T-cell (primary cell): ENCODE measurements around the gene EIF3L. TPM values are rescaled to one million over a fixed set of nuclear protein-coding genes. Genes with fewer than 3 reads are reported as not detected.

Source experiments
- ATAC-seq, 4 experiments: fragments of 200-7000 bp in 3 of 4; fragments of 150-1000 bp in 1 of 4; cut with Tn5 transposase; replicated peaks in 1 of 4; 1 replicate in 3 of 4; 2 replicates in 1 of 4; pipeline ENCODE4 v1.10.0; 2021; ENCODE audit warnings: moderate library complexity in 3 of 4, mild to moderate bottlenecking in 2 of 4, moderate number of reproducible peaks in 1 of 4
- CTCF ChIA-PET, 2 donors: fragments of 300-600 bp; sonication (Branson Sonifier 250); formaldehyde crosslinking; loops; one replicate each; lab custom pipeline; 2022; ENCODE audit warnings: antibody characterized with exemption in 2 of 2; lab: Charles Lee
- POLR2A ChIA-PET, 2 donors: fragments of 300-600 bp; sonication (Branson Sonifier 250); formaldehyde crosslinking; loops; one replicate each; lab custom pipeline; 2022; ENCODE audit warnings: antibody characterized with exemption in 2 of 2; lab: Charles Lee
- DNase-seq, 35 experiments: peaks; one replicate each; pipeline versions ENCODE4 v3.0.0 to v3.0.0-alpha.2; 2013 to 2023
- H3K27ac ChIP-seq: one replicate; pipeline ENCODE4 v1.5.1; 2013; ENCODE audit warnings: low read length
- H3K27me3 ChIP-seq, 2 experiments: replicated peaks in 1 of 2; 1 replicate in 1 of 2; 2 replicates in 1 of 2; pipeline versions ENCODE4 v1.6.1 to v1.7.0; 2013; ENCODE audit warnings: low read length in 1 of 2, mixed read lengths in 1 of 2; ENCODE audit not compliant: control insufficient read depth in 2 of 2, insufficient read depth in 2 of 2; ENCODE audit errors: extremely low read depth in 1 of 2
- H3K36me3 ChIP-seq, 2 donors: 1 replicate in 1 of 2; 2 replicates in 1 of 2; pipeline versions ENCODE4 v1.6.1 to v1.7.0; 2013; ENCODE audit warnings: low read length in 1 of 2; ENCODE audit not compliant: control insufficient read depth in 2 of 2, insufficient read depth in 1 of 2; ENCODE audit errors: extremely low read depth in 1 of 2
- H3K4me1 ChIP-seq, 2 experiments: 1 replicate in 1 of 2; 2 replicates in 1 of 2; pipeline versions ENCODE4 v1.6.1 to v1.7.0; 2013; ENCODE audit warnings: low read length in 2 of 2, mixed read lengths in 1 of 2; ENCODE audit not compliant: insufficient read depth in 2 of 2, control insufficient read depth in 1 of 2; ENCODE audit errors: extremely low read depth in 1 of 2
- H3K4me3 ChIP-seq, 2 donors: 1 replicate in 1 of 2; 2 replicates in 1 of 2; pipeline versions ENCODE4 v1.5.1 to v1.7.0; 2013; ENCODE audit warnings: mild to moderate bottlenecking in 2 of 2, low read length in 1 of 2, moderate library complexity in 1 of 2; ENCODE audit not compliant: control insufficient read depth in 1 of 2; ENCODE audit errors: extremely low read depth in 1 of 2
- H3K9me3 ChIP-seq: 2 replicates; pipeline ENCODE4 v1.7.0; 2013
- H3K27ac Mint-ChIP-seq, 2 donors: one replicate each; pipeline ENCODE4 v1.8.0; 2020 to 2021; ENCODE audit warnings: mild to moderate bottlenecking in 2 of 2, mixed read lengths in 2 of 2
- H3K27me3 Mint-ChIP-seq, 2 donors: one replicate each; pipeline ENCODE4 v1.8.0; 2021 to 2022; ENCODE audit warnings: mixed read lengths in 2 of 2
- H3K36me3 Mint-ChIP-seq: one replicate; pipeline ENCODE4 v1.8.0; 2021; ENCODE audit warnings: mixed read lengths
- H3K4me1 Mint-ChIP-seq, 3 donors: one replicate each; pipeline ENCODE4 v1.8.0; 2020 to 2022; ENCODE audit warnings: mixed read lengths in 3 of 3, mild to moderate bottlenecking in 1 of 3
- H3K4me3 Mint-ChIP-seq, 3 donors: one replicate each; pipeline ENCODE4 v1.8.0; 2020 to 2022; ENCODE audit warnings: mild to moderate bottlenecking in 3 of 3, mixed read lengths in 3 of 3, moderate library complexity in 3 of 3
- H3K9me3 Mint-ChIP-seq, 3 donors: one replicate each; pipeline ENCODE4 v1.8.0; 2020 to 2022; ENCODE audit warnings: mixed read lengths in 3 of 3
- WGBS: methylation state at CpG from one replicate; pipeline ENCODE4 v1.1.5; 2013; ENCODE audit warnings: missing lambda C conversion rate; ENCODE audit not compliant: insufficient coverage; 5-methylcytosine and 5-hydroxymethylcytosine counted together
- total RNA-seq, 35 experiments: library from RNA in 6 of 35; stranded (reverse) in 6 of 35; fragments of 120-200 nt in 1 of 35; gene quantifications; one replicate each; pipeline versions ENCODE4 v1.2.1 to v1.2.4 and lab custom pipeline; 2013 to 2026

Gene EIF3L
- total RNA-seq, 5 donors from 2014 or later (not counting 1 experiment from before 2014, with no cell fraction given) = 428 to 516 (median 483) TPM

- Mint-ChIP-seq H3K4me1 (peaks cover 4 to 8% (median 6%) of the 10 kb centered on the region in 3 donors), H3K27ac (peak overlapping the region in 1 of 2 donors; percentile 6), H3K36me3 (peaks cover 19% of the 10 kb centered on the region), H3K4me3 (no peak overlapping the region), H3K27me3 (no peaks in the 10 kb centered on the region), H3K9me3 (no peaks in the 10 kb centered on the region)
- CTCF ChIA-PET = interaction anchor here in 1 of 2 donors (0.6 to 1.2 kb wide), 2 partner anchors 14 to 18 kb away, joined by 3 to 4 read pairs; no protein-coding TSS in a partner anchor
- no peak for ATAC-seq
- Histone ChIP-seq H3K27ac (no peak overlapping the region), H3K4me1 (no peaks in the 10 kb centered on the region), H3K4me3 (no peak overlapping the region), H3K27me3 (no peaks in the 10 kb centered on the region), H3K9me3 (no peaks in the 10 kb centered on the region), H3K36me3 (peaks cover 10 to 33% of the 10 kb centered on the region in 2 donors)
- POLR2A ChIA-PET = no interaction called here
- 92% methylated on average over 22 of the region's 25 CpGs for WGBS
- no peak for DNase-seq
Observed at GRCh38 chr22:37918580-37919270, 69.5 kb downstream of the EIF3L start.

GRCh38 chr22:37920126-37920525 is 70.9 kb downstream of the EIF3L start:
- H3K4me1 Mint-ChIP-seq = peaks cover 4 to 8% (median 6%) of the 10 kb centered on the region in 3 donors
- DNase-seq = no peak
- peak overlapping the region in 2 of 3 donors; percentile 39 to 56 for H3K4me3 Mint-ChIP-seq
- Histone ChIP-seq H3K9me3 (no peaks in the 10 kb centered on the region), H3K4me1 (no peaks in the 10 kb centered on the region), H3K4me3 (no peak overlapping the region), H3K27me3 (no peaks in the 10 kb centered on the region), H3K27ac (no peak overlapping the region), H3K36me3 (peaks cover 16 to 45% of the 10 kb centered on the region in 2 donors)
- no peaks in the 10 kb centered on the region for H3K9me3 Mint-ChIP-seq
- no peaks in the 10 kb centered on the region for H3K27me3 Mint-ChIP-seq
- peaks cover 19% of the 10 kb centered on the region for H3K36me3 Mint-ChIP-seq
- ChIA-PET CTCF (interaction anchor here in 1 of 2 donors (1.2 kb wide), 1 partner anchor 12 kb away, joined by 3 read pairs; no protein-coding TSS in a partner anchor), POLR2A (interaction anchor here (0.6 to 0.7 kb wide), 3 partner anchors 26 to 385 kb away, joined by 5 to 8 read pairs (median 8); no protein-coding TSS in a partner anchor)
- peak overlapping the region; percentile 66 to 80 for H3K27ac Mint-ChIP-seq
- WGBS = no CpG with 5 or more reads among the region's 5 CpGs
- ATAC-seq = no peak

GRCh38 chr22:37922191-37922590 is 73.0 kb downstream of the EIF3L start:
- WGBS = 100% methylated on average over 5 of the region's 11 CpGs

GRCh38 chr22:37923927-37924326 is 74.7 kb downstream of the EIF3L start:
- WGBS = 94% methylated on average over 4 of the region's 4 CpGs
- POLR2A ChIA-PET = no interaction called here
- H3K27ac Mint-ChIP-seq = no peak overlapping the region
- Histone ChIP-seq H3K4me1 (no peaks in the 10 kb centered on the region), H3K36me3 (peaks cover 18 to 51% of the 10 kb centered on the region in 2 donors), H3K27ac (no peak overlapping the region), H3K27me3 (no peaks in the 10 kb centered on the region), H3K4me3 (no peak overlapping the region), H3K9me3 (no peaks in the 10 kb centered on the region)
- ATAC-seq (no peak), DNase-seq (no peak)
- no peaks in the 10 kb centered on the region for H3K9me3 Mint-ChIP-seq
- H3K4me3 Mint-ChIP-seq = no peak overlapping the region
- H3K4me1 Mint-ChIP-seq = peaks cover 4 to 6% (median 6%) of the 10 kb centered on the region in 3 donors
- no peaks in the 10 kb centered on the region for H3K27me3 Mint-ChIP-seq
- peaks cover 18% of the 10 kb centered on the region for H3K36me3 Mint-ChIP-seq
- CTCF ChIA-PET = no interaction called here

More at GRCh38 chr22:37922191-37922590, 73.0 kb downstream of the EIF3L start:
- Histone ChIP-seq H3K36me3 (peaks cover 19 to 54% of the 10 kb centered on the region in 2 donors), H3K4me1 (no peaks in the 10 kb centered on the region), H3K9me3 (no peaks in the 10 kb centered on the region), H3K4me3 (no peak overlapping the region), H3K27ac (no peak overlapping the region), H3K27me3 (no peaks in the 10 kb centered on the region)
- ChIA-PET POLR2A (no interaction called here), CTCF (no interaction called here)
- Mint-ChIP-seq H3K4me3 (no peak overlapping the region), H3K27ac (no peak overlapping the region), H3K36me3 (peaks cover 19% of the 10 kb centered on the region), H3K4me1 (peaks cover 4 to 8% (median 6%) of the 10 kb centered on the region in 3 donors), H3K9me3 (no peaks in the 10 kb centered on the region), H3K27me3 (no peaks in the 10 kb centered on the region)
- DNase-seq (no peak), ATAC-seq (peak in 2 of 4 experiments; percentile 30 to 36)

DNA sequence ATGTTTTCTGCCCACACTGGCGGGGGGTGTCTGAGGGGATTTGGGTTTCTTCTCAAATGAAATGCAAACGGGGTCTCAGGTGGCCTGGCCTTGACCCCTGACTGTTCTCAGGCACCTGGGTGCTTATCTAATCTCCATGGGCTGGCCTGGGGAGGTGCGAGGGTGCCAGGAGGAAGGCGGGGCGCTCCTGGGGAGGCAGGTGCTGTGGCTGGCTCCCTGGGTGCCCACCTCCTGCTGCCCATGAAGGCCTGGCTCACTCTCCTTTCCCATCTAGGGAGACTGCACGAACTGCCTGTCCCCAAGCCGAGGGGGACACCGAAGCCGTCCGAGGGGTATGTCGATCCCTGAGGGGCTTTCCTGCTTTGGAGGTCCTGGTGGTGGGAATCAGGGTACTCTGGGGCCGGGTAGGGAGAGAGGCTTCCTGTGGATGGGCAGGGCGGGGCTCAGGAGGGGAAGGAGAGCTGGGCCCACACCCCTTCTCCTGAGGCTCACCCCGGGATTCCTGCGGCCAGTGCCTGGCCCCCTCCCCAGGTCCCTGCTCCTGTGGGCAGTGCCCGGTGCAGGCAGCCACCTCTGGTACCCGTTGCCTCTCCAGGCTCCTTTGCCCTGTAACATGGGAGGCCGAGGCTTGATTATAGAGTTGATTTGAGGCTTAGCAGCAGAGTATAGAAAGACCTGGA is 75.3 kb downstream of the EIF3L start:
- H3K27me3 Mint-ChIP-seq = no peaks in the 10 kb centered on the region
- ChIA-PET CTCF (no interaction called here), POLR2A (no interaction called here)
- H3K4me3 Mint-ChIP-seq = no peak overlapping the region
- no peak for ATAC-seq
- DNase-seq = no peak
- Histone ChIP-seq H3K4me1 (no peaks in the 10 kb centered on the region), H3K27ac (no peak overlapping the region), H3K9me3 (no peaks in the 10 kb centered on the region), H3K4me3 (no peak overlapping the region), H3K27me3 (no peaks in the 10 kb centered on the region), H3K36me3 (peaks cover 18 to 53% of the 10 kb centered on the region in 2 donors)
- no peak overlapping the region for H3K27ac Mint-ChIP-seq
- whole genome bisulfite sequencing = 92% methylated on average over 12 of the region's 18 CpGs
- H3K9me3 Mint-ChIP-seq = no peaks in the 10 kb centered on the region
- H3K4me1 Mint-ChIP-seq = peaks cover 4 to 6% (median 6%) of the 10 kb centered on the region in 3 donors
- peaks cover 21% of the 10 kb centered on the region for H3K36me3 Mint-ChIP-seq

DNA sequence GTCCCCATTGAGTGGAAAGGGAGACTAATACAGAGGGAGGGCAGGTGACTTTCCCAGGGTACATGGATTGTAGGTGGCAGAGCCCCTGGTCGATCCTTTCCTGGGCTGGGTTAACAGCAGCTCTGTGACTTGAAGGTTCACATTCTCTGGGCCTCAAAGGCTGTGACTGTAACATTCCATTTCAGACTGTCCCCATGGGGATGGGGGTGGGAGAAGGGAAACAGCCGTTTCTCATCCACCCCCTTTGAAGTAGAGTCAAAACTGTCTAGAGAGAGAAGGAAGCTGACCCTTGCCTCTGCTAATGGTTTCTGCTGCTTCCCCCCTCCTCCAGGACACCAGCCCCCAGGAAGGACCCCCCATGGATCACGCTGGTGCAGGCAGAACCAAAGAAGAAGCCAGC is 76.1 kb downstream of the EIF3L start:
- no peaks in the 10 kb centered on the region for H3K4me1 ChIP-seq
- H3K36me3 ChIP-seq = peaks cover 19 to 56% of the 10 kb centered on the region in 2 donors
- H3K4me3 ChIP-seq = no peak overlapping the region
- H3K36me3 Mint-ChIP-seq = peaks cover 17% of the 10 kb centered on the region
- H3K4me3 Mint-ChIP-seq = no peak overlapping the region
- POLR2A ChIA-PET = no interaction called here
- H3K9me3 ChIP-seq = no peaks in the 10 kb centered on the region
- no peaks in the 10 kb centered on the region for H3K27me3 ChIP-seq
- WGBS = 100% methylated on average over 1 of the region's 3 CpGs
- no peaks in the 10 kb centered on the region for H3K27me3 Mint-ChIP-seq
- ATAC-seq (no peak), DNase-seq (no peak)
- CTCF ChIA-PET = interaction anchor here in 1 of 2 donors (0.6 kb wide), 1 partner anchor 103 kb away, joined by 13 read pairs; no protein-coding TSS in a partner anchor
- H3K4me1 Mint-ChIP-seq = peaks cover 0 to 2% (median under 1%) of the 10 kb centered on the region in 3 donors
- H3K27ac Mint-ChIP-seq = no peak overlapping the region
- H3K27ac ChIP-seq = no peak overlapping the region
- no peaks in the 10 kb centered on the region for H3K9me3 Mint-ChIP-seq
